Skeletal muscle satellite cell (primary cell): ENCODE measurements around the gene DOCK2.

ENCODE experiments used
- H3K27me3 ChIP-seq: 2 replicates; pipeline ENCODE4 v1.7.0; 2013; ENCODE audit warnings: low read length; ENCODE audit not compliant: control insufficient read depth, insufficient read depth
- H3K36me3 ChIP-seq: 2 replicates; pipeline ENCODE4 v1.7.0; 2013; ENCODE audit warnings: mild to moderate bottlenecking, control low read depth, low read length; ENCODE audit not compliant: insufficient read depth
- H3K4me1 ChIP-seq: 2 replicates; pipeline ENCODE4 v1.7.0; 2013; ENCODE audit warnings: low read length; ENCODE audit not compliant: control insufficient read depth, insufficient read depth
- H3K4me2 ChIP-seq: 2 replicates; pipeline ENCODE4 v1.7.0; 2013; ENCODE audit warnings: mild to moderate bottlenecking, low read length
- H3K4me3 ChIP-seq: 2 replicates; pipeline ENCODE4 v1.7.0; 2013; ENCODE audit warnings: low read length
- H3K9ac ChIP-seq: 2 replicates; pipeline ENCODE4 v1.7.0; 2013; ENCODE audit warnings: mild to moderate bottlenecking, low read depth, low read length, moderate library complexity
- H3K9me3 ChIP-seq: replicated peaks from 2 replicates; pipeline ENCODE4 v1.7.0; 2013; ENCODE audit warnings: mild to moderate bottlenecking, control low read depth, low read length

Gene DOCK2

DNA sequence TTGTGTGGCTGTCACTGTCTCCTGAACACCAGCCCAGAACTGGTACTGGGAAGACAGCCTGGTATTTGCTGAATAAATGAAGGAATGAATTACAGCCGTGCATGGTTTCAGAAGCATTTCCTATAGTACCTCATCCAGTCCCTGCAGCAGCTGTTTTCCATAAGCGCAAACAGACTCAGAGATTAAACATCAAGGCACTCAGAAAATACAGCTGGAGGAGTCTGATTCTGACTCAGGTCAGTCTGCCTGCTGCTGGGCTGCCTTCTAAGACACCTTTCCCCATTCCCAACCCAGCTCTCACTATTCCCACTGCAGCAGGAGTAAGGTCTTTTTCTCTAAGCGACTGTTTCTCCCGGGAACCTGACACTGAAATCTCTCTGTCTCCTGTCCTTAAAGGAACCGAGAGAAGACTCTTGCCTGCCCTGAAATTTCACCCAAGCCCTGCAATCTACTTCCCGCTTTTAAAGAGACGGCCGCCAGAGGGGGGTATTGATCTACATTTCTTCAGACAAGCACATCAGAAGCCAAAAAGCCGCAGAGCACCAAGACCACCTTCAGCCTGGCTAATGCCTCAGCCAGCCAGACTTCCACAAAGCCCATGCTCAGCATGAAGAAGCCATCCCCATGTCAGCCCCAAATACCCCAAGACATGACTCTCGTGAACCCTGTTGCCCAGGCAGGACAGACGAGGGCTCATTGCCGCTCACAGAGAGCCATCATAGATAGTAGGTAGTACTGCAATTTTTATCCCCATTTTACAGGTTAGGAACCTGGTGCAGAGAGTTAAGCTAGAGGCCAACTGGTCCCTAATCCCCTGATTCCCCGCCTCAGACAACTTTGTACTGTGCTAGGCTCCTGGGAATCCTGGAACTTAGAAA, 463.2 kb downstream of the DOCK2 start:
- Histone ChIP-seq H3K4me2 (no peak overlapping the region), H3K36me3 (no peaks in the 10 kb centered on the region), H3K4me3 (no peak overlapping the region), H3K9ac (no peak overlapping the region), H3K9me3 (no peaks in the 10 kb centered on the region), H3K27me3 (peaks cover 6% of the 10 kb centered on the region), H3K4me1 (no peaks in the 10 kb centered on the region)

DNA sequence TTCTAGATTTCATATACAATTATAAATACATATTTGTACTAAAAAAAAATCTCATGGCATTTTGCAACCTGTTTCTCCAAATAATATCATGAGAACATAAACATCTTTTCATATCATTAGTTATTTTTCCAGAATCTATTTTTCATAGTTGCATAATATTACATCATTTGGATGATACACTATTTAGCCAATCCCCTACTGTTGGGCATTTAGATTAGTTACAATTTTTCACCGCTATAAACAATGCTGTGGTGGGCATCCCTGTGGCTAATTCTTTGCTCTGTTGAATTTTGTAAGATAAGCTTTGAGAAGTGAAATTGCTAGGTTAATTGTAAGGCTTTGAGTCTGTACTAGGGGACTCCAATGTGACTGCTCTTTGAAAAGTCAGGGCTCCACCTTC, 466.4 kb downstream of the DOCK2 start:
- no peak overlapping the region for H3K9ac ChIP-seq
- no peaks in the 10 kb centered on the region for H3K36me3 ChIP-seq
- H3K9me3 ChIP-seq = no peaks in the 10 kb centered on the region
- H3K4me3 ChIP-seq = no peak overlapping the region
- no peak overlapping the region for H3K4me2 ChIP-seq
- H3K27me3 ChIP-seq = peaks cover 13% of the 10 kb centered on the region
- no peaks in the 10 kb centered on the region for H3K4me1 ChIP-seq

DNA sequence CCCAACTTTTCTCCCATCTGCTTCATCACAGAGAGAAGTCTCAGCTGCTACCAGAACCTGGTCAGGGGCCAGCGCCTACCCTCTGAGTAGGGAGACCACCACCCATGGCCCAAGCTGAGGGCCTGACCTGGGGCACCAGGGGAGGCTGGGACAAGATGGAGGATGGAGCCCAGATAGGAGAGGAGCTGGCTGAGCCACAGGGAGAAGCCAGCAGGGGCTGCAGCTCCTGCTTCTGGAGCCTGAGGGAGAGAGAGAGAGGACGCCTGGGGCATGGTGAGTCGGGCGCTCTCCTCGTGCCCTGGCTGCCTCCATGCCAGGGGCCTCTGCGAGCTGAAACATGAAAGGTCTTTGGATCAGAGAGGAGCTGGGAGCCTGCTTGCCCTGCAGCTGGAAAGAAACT, 467.2 kb downstream of the DOCK2 start:
- peaks cover 13% of the 10 kb centered on the region for H3K27me3 ChIP-seq
- no peak overlapping the region for H3K9ac ChIP-seq
- H3K4me3 ChIP-seq = no peak overlapping the region
- no peaks in the 10 kb centered on the region for H3K4me1 ChIP-seq
- no peak overlapping the region for H3K4me2 ChIP-seq
- no peaks in the 10 kb centered on the region for H3K36me3 ChIP-seq
- no peaks in the 10 kb centered on the region for H3K9me3 ChIP-seq

DNA sequence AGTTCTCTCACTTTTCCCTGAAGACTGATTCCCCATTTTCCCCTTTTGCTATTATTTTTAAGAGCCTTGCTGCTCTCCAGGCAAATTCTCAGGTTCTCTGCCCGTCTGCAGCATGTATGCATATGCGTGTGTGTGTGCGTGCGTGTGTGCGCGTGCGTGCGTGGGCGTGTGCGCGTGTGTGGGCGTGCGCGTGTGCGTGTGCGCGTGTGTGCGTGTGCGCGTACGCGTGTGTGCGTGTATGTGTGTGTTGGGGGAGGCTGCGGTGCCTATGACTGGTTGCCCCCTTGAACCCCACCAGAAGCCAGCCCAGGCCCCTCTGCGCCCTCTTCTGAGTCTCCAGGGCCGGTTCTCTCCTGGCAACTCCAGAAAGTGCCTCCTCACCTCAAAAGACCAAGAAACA, 467.6 kb downstream of the DOCK2 start:
- H3K36me3 ChIP-seq = no peaks in the 10 kb centered on the region
- H3K9ac ChIP-seq = no peak overlapping the region

DNA sequence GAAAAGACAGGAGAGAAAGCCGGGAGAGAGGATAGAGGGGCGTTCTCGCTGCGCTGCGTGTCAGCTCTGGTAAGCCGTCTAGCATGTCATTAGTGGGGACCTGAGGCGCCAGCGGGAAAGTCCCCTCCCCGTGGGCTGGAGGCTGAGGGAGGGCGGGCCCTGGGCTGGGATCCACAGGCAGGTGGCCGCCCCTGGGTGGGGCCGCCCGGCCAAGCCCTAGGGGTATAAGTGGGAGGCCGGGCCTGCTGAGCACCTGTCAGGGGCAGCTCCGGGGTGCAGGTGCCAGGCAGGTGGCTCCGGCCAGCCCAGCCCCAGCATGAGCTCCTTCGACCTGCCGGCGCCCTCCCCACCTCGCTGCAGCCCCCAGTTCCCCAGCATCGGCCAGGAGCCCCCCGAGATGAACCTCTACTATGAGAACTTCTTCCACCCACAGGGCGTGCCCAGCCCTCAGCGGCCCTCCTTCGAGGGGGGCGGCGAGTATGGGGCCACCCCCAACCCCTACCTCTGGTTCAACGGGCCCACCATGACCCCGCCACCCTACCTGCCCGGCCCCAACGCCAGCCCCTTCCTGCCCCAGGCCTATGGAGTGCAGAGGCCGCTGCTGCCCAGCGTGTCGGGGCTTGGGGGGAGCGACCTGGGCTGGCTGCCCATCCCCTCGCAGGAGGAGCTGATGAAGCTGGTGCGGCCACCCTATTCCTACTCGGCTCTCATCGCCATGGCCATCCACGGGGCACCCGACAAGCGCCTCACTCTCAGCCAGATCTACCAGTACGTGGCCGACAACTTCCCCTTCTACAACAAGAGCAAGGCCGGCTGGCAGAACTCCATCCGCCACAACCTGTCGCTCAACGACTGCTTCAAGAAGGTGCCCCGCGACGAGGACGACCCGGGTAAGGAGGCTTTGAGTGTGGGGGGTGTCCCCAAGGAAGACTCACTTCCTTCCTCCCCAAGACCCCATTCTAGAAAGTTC, 468.9 kb downstream of the DOCK2 start, which contains the start of gene FOXI1:
FOXI1 (plus strand) TSS at position 256 of the 970 bp plus-strand sequence; CDS start at position 317, 61 bp downstream.
- Histone ChIP-seq H3K4me3 (no peak within 1 kb of the TSS), H3K4me2 (no peak within 1 kb of the TSS), H3K27me3 (peaks cover 13% of the 10 kb centered on the region), H3K4me1 (no peaks in the 10 kb centered on the region), H3K9ac (no peak within 1 kb of the TSS), H3K9me3 (no peaks in the 10 kb centered on the region), H3K36me3 (no peaks in the 10 kb centered on the region)

More for the DNA sequence above, 467.6 kb downstream of the DOCK2 start:
- H3K4me1 ChIP-seq = no peaks in the 10 kb centered on the region
- H3K9me3 ChIP-seq = no peaks in the 10 kb centered on the region
- H3K27me3 ChIP-seq = peaks cover 13% of the 10 kb centered on the region
- H3K4me3 ChIP-seq = no peak overlapping the region
- no peak overlapping the region for H3K4me2 ChIP-seq

DNA sequence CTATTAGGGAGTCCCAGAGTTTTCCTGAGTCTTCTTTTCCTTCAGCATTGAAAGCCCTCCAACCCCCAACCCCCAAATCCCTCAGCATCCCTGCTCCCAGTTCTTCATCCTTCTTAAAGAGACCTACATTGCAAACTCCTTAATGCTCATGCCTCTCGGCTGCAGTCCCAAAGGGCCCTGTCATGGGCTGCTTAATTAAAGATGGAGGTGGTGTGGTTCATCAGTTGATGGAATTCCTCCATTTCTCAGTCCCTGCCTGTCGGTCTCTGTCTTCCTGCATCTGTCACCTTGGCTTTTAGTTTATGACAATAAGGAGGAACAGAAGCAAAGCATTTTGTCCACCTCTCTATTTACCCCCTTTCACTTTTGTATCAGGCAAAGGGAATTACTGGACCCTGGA, 470.6 kb downstream of the DOCK2 start:
- peaks cover 17% of the 10 kb centered on the region for H3K27me3 ChIP-seq

DNA sequence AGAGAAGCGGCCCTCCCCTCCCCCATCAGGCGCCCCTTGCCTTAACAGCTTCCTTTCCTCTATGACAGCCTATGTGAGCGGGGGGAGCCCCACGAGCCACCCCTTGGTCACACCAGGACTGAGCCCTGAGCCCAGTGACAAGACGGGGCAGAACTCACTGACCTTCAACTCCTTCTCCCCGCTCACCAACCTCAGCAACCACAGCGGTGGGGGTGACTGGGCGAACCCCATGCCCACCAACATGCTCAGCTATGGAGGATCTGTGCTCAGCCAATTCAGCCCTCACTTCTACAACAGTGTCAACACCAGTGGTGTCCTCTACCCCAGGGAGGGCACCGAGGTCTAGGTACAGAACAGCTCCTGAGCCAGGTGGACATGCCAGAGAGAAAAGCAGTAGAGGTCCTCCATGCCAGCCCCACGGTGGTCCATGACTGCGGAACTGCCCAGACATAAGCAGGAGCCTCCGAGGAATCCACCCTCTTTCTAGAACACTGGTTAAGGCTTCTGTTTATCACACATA, 471.3 kb downstream of the DOCK2 start:
- no peaks in the 10 kb centered on the region for H3K9me3 ChIP-seq
- no peaks in the 10 kb centered on the region for H3K4me1 ChIP-seq
- H3K27me3 ChIP-seq = peaks cover 17% of the 10 kb centered on the region
- H3K9ac ChIP-seq = no peak overlapping the region
- no peaks in the 10 kb centered on the region for H3K36me3 ChIP-seq
- no peak overlapping the region for H3K4me2 ChIP-seq
- no peak overlapping the region for H3K4me3 ChIP-seq

More for the DNA sequence above, 470.6 kb downstream of the DOCK2 start:
- H3K4me2 ChIP-seq = no peak overlapping the region
- no peak overlapping the region for H3K9ac ChIP-seq
- H3K36me3 ChIP-seq = no peaks in the 10 kb centered on the region
- no peaks in the 10 kb centered on the region for H3K9me3 ChIP-seq
- no peaks in the 10 kb centered on the region for H3K4me1 ChIP-seq
- H3K4me3 ChIP-seq = no peak overlapping the region

DNA sequence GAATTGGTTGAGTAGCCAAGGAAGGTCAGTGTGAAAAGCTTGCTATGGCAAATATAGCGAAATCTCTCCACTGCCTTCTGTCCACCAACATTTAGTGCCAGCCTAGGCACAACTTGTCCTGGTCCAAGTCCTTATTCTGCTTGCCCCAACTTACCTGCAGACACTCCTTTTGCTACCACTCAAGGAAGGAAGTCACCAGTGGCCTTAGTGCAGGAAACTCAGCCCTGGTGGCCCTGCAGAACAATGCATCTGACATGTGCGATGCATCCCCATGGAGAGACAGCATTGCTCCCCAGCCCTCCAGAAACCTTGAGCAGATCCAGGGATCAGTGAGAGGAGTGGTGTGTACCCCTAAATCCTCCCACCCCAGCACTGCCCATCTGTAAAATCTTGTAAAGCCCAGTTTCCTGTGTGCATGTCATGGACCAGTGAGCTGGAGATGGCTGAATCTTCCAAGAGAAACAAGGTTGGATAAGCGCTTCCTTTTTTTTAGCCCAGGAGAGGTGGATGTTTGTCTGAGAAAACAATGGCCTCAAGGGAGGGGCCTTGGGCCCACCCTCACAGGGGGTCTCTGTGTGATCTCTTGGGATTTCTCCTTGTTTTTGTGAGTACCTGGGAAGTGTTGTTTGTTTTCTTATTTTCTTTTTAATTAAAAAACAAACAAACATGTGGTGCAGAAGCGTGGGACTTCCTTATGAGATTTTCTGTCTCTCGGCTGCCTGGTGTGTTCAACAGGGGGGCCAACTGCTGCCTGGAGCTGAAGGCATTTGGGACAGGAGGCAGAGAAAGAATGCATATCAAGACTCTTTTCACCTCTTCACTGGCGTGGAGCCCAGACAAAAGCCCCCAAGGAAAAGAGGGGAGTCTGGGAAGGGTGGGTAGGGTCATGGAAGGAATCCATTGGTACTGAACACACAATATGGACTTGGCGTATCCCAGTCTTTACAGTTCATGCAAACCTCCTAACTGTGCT, 472.3 kb downstream of the DOCK2 start:
- Histone ChIP-seq H3K36me3 (no peaks in the 10 kb centered on the region), H3K4me1 (no peaks in the 10 kb centered on the region), H3K27me3 (peaks cover 17% of the 10 kb centered on the region), H3K9ac (no peak overlapping the region), H3K4me2 (no peak overlapping the region), H3K9me3 (no peaks in the 10 kb centered on the region), H3K4me3 (no peak overlapping the region)

DNA sequence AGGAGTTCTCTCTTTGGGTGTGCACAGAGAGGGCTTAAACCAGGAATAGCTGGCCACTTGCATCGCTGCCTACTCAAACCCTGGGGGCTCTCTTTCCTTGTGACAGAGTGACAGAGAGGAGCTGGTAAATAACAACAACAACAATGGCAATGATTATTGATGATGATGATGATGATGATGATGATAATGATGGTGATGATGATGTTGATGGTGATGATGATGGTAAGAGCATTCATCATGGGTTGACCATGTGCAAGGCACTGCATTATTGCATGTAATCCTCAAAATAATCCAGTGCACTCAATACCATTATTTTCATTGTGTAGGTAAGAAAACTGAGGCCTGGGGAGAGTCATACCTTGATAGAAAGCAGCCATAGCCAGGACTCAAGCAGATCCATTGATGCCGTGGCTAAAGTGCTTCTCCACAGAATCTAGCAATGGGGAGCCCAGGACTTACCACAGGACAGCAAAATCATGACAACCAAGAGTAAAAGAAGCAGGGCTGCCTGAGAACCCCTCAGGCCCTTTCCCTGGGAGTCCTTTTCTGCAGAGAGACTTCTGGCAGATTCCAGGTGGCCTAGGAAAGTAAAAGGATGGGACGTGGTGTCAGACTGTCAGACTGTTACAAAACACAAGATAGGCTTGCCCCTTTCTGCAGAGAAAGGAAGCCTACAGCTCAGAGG, 473.5 kb downstream of the DOCK2 start:
- Histone ChIP-seq H3K4me2 (no peak overlapping the region), H3K4me3 (no peak overlapping the region), H3K4me1 (no peaks in the 10 kb centered on the region), H3K9me3 (no peaks in the 10 kb centered on the region), H3K27me3 (peaks cover 17% of the 10 kb centered on the region), H3K36me3 (no peaks in the 10 kb centered on the region), H3K9ac (no peak overlapping the region)

DNA sequence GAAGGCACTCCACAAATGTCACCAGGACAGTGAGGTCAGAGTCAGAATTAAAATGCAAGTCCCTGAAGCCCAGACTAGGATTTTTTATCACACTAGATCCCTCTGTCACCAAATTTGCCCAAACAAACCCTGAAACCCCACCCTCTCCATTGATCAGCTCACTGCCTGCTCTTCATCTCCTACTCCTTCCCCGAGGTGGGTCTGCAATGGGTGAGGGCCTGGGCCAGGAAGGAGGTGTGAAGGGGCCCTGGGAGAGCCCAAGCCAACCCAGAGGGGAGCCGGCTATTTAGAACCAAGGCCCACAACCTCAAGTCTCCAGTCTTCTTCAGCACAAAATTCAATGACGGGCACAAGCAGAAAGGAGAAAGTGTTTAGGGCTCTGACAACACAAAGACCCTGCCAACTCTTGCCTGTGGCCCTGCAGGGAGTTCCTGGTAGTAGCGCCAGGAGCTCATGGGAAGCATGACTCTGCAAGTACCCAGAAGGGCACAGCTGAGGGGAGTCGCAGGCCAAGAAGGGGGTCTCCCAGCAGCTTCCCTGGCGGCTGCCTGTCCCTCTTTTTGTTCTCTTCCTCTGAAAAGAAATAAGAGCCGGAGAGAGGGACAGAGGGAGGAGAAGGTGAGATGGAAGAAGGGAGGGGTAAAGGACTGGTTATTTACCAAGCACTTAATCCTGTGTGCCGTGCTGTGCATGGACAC, 474.2 kb downstream of the DOCK2 start:
- no peaks in the 10 kb centered on the region for H3K9me3 ChIP-seq
- H3K27me3 ChIP-seq = peaks cover 16% of the 10 kb centered on the region
- no peaks in the 10 kb centered on the region for H3K4me1 ChIP-seq
- no peak overlapping the region for H3K4me3 ChIP-seq
- no peaks in the 10 kb centered on the region for H3K36me3 ChIP-seq
- no peak overlapping the region for H3K9ac ChIP-seq
- H3K4me2 ChIP-seq = no peak overlapping the region
